GOT3 (cell line): Measurements from ENCODE around the gene PCCB.
A peak's percentile ranks its signal among the peaks of the same experiment; 100 is the strongest.
"Not testable (repeated sequence)": the region's sequence is repeated elsewhere in the genome, so short reads cannot be mapped to it uniquely, and the experiment has no call there.

Experiments
- DNase-seq: peaks from one replicate; lab custom pipeline; 2025; ENCODE audit warnings: mixed read lengths; lab: John Stamatoyannopoulos, UW

Gene PCCB

GRCh38 chr3:136326316-136326715, 76.2 kb downstream of the PCCB start:
- DNase-seq: no peak

GRCh38 chr3:136327671-136328070, 77.5 kb downstream of the PCCB start:
- DNase-seq: no peak

- no peak for DNase-seq
Measured at GRCh38 chr3:136329593-136329992, 79.5 kb downstream of the PCCB start.

GRCh38 chr3:136330900-136331299, 80.8 kb downstream of the PCCB start:
- DNase-seq: no peak

- no peak for DNase-seq
Measured at GRCh38 chr3:136332302-136332701, 82.2 kb downstream of the PCCB start.

DNA sequence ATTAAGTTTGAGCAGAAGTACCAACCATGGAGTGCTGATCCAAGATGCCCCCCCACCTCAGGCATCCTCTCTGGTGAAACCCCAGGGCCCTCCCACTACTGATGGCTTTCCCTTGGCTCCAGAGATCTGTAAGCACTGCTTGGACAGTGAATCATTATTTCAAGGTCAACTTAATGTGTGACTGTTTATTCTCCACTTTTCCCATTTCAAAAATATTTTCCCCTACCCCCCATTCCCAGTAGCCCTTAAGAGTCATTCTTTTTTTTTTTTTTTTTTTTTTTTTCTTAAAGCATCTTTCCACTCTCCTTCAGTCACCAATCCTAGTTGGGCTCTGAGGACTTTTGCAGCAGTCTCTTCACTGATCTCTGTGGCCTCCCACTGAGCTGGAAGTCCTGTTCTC, 82.6 kb downstream of the PCCB start:
- DNase-seq: no peak

DNA sequence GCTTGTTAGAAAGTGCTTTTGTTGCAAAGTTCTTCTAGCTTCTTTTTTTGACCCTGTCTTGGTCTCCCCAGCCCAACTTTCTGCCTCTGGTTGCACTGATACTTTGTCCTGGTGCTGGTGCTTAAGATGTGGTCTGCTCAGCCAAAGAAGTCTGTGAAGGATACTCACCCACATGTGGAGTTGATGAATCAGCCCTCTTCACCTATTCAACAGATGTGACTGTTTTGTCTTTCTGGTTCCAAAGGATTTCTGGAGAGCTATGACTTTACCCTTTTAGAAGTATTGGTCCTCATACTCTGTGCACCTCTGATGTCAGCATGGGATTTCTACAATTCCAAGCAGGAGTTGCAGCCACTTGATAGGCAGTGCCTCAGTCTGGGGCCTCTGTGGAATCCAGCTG, 84.1 kb downstream of the PCCB start:
- DNase-seq: no peak

GRCh38 chr3:136334726-136335125, 84.6 kb downstream of the PCCB start:
- DNase-seq: not testable (repeated sequence)

DNA sequence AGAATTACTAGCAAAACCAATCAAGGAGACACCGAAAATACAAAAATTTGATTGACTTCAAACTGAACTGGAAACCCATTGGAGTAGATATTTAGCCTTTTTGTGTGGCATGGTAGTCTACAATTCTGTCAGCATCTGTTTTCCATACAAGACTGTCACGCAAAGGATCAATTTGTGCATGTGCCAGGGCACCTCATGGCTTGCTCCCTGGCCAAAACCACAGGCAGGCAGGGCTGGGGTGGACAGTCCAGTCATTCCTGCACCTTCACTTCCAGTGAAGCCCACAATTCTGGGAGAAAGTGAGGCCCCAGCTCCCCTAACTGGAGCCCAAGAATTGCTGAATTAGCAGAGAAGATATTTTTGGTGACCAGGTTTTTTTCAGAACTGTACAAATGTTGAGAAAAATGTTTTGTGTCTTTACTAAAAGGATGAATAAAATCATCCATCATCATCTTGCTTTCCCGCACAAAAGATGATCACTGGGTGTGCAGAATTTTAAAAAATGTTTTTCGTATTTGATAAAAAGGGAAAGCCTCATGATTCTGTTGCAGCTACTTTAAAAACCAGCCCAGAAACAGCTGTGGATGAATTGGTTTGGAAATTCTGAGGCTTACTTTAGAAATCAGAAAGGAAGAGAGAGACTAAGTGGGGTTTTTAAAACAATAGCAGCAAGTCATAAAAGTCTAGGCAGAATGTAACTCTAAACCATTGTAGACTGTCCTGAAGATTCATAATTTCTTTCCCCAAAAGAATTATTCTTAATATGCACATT, 86.4 kb downstream of the PCCB start:
- peak; percentile 20 for DNase-seq

DNA sequence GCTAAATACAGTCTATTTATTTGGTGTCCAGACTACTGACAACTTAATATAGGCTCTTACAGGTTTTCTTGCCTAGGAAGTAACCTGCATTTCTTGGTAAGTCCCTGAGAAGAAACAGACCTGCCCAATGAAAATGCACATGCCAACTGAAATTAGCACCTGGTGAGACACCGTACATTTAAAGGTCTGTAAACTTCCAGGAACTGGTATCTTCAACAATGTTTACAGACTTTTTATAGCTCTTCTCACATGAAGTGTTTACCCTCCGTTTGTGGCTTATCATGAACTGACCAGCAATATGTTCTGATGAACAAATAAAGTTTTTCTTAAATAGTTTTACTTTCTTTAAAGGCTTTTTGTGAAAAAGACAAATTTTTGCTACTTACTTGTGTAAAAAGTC, 93.3 kb downstream of the PCCB start:
- no peak for DNase-seq

- peak; percentile 42 for DNase-seq
Measured at GRCh38 chr3:136343873-136344555, 93.9 kb downstream of the PCCB start.

GRCh38 chr3:136346486-136346885, 96.3 kb downstream of the PCCB start:
- DNase-seq: no peak

- DNase-seq: no peak
Measured at GRCh38 chr3:136350132-136350531, 100.0 kb downstream of the PCCB start.

- DNase-seq: no peak
Measured at GRCh38 chr3:136350557-136350956, 100.4 kb downstream of the PCCB start.

DNA sequence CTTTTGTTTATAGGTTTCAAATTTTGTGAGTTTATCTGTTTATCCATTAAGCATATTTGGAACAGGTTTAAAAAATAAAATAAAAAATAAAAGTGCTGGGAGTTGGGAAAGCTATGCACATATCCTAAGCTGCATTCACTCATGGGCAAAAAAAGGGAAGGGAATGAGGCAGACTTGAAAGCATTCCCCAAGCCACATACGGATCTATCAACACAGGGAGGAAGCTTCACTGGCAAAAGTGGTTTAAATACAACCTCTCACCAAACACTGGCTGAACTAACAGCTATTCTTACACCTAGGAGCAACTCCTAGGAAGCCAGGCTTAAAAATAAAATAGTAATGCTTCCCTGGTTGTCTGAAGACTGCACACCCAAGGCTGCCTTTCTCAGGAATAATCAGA, 101.2 kb downstream of the PCCB start:
- DNase-seq: no peak

DNA sequence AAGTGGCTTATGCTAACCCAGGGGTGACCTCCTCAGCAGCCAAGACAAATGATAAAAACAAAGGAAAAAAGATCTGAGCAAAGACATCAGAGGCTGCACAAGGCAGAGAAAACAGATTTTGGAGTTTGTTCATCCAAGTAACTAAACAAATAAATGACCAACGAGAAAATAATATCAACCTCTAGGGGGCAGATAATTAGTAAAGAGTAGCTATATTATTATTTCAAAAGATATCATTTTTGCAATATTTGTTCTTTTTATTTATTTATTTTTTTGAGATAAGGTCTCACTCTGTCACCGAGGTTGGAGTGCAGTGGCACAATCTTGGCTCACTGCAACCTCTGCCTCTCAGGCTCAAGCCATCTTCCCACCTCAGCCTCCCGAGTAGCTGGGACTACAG, 101.8 kb downstream of the PCCB start:
- DNase-seq: no peak

GRCh38 chr3:136353461-136353860, 103.3 kb downstream of the PCCB start:
- no peak for DNase-seq

DNA sequence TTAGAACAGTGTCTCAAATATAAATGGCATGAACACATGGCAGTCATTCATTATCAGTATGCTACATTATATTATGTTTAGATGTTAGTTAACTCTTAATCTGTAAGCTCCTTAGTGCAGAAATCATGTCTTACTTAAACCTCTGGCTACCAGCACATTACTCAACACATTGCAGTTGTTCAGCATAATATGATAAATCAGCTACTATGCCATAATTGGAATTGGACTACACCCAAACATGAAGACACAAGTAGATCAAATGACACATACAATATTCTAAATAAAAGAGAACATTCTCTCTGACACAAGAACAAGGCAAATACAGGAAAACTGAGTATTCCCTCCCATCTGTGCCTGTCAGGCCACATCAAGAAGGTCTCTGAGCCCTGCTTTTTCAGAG, 116.1 kb downstream of the PCCB start:
- no peak for DNase-seq

- DNase-seq: not testable (repeated sequence)
Measured at GRCh38 chr3:136375800-136376199, 125.7 kb downstream of the PCCB start.

GRCh38 chr3:136377508-136377907, 127.4 kb downstream of the PCCB start:
- DNase-seq: no peak

- no peak for DNase-seq
Measured at GRCh38 chr3:136378011-136378410, 127.9 kb downstream of the PCCB start.
